ENCODE measurements around the gene AMDHD1. TPM values are rescaled to one million over a fixed set of nuclear protein-coding genes. Genes with fewer than 3 reads are reported as not detected.

The AMDHD1 gene
- total and polyA plus RNA-seq, 2 donors (not counting 1 experiment from before 2014, with no cell fraction given) = 0.08 to 0.33 TPM

- Histone ChIP-seq H4K20me1 (ENCODE audit: control insufficient read depth, extremely low read depth, insufficient read depth, low read length) (no peaks in the 10 kb centered on the region), H3K9me3 (ENCODE audit: control insufficient read depth, insufficient read depth, low read depth, low read length) (no peaks in the 10 kb centered on the region), H3K4me3 (replicated peaks in 1 of 4; ENCODE audit: control extremely low read depth in 1 of 4, insufficient read depth in 1 of 4, low read depth in 3 of 4, low read length in 4 of 4) (no peak overlapping the region), H3K79me2 (ENCODE audit: control insufficient read depth, insufficient read depth, low read length) (no peaks in the 10 kb centered on the region), H3K27me3 (ENCODE audit: control insufficient read depth, insufficient read depth, low read length) (no peaks in the 10 kb centered on the region), H3K4me2 (ENCODE audit: extremely low read depth, insufficient read depth, low read length) (no peak overlapping the region), H3K36me3 (ENCODE audit: control insufficient read depth, insufficient read depth, low read length) (peaks cover 2% of the 10 kb centered on the region), H3K4me1 (ENCODE audit: control insufficient read depth, extremely low read depth, insufficient read depth, low read length) (no peaks in the 10 kb centered on the region), H3K9ac (ENCODE audit: insufficient read depth, low read length) (no peak overlapping the region), H3K27ac (ENCODE audit: insufficient read depth, low read length) (no peak overlapping the region), H2AFZ (ENCODE audit: low read length) (no peak overlapping the region)
- DNase-seq (ENCODE audit: low read depth in 2 of 2) = peak; percentile 20 to 43
- TF ChIP-seq CTCF (conservative IDR thresholded peaks at IDR 0.05 in 1 of 2, IDR thresholded peaks at IDR 0.05 in 1 of 2; ENCODE audit: low read depth in 1 of 2, low read length in 2 of 2) (peak; percentile 48 to 50), EZH2 (IDR thresholded peaks at IDR 0.05; ENCODE audit: low read length, missing control alignments) (no peak)
These were observed 72.5 kb downstream of the AMDHD1 start for GRCh38 chr12:96015672-96016071.

Other genes starting within 250 kb of the AMDHD1 start
- 8.2 and 28.6 TPM in 2 replicates for gene NTN4, start 152.6 kb upstream of the AMDHD1 start, total RNA-seq
- gene NTN4, start 152.6 kb upstream of the AMDHD1 start, polyA plus RNA-seq = 31.8 and 170 TPM in 2 replicates
- gene SNRPF, start 84.4 kb upstream of the AMDHD1 start, total RNA-seq = 11.3 and 14.2 TPM in 2 replicates
- gene SNRPF, start 84.4 kb upstream of the AMDHD1 start, polyA plus RNA-seq = 25.0 and 35.2 TPM in 2 replicates
- gene CCDC38, start 717 bp upstream of the AMDHD1 start, total RNA-seq = not detected in 2 replicates
- 0.05 TPM in 1 of 2 replicates, not detected in the other for gene CCDC38, start 717 bp upstream of the AMDHD1 start, polyA plus RNA-seq
- 0.17 TPM in 1 of 2 replicates, not detected in the other for gene HAL, start 53.0 kb downstream of the AMDHD1 start, total RNA-seq
- 0.02 TPM in 1 of 2 replicates, not detected in the other for gene HAL, start 53.0 kb downstream of the AMDHD1 start, polyA plus RNA-seq
- 87.6 and 100 TPM in 2 replicates for gene LTA4H, start 92.3 kb downstream of the AMDHD1 start, total RNA-seq
- gene LTA4H, start 92.3 kb downstream of the AMDHD1 start, polyA plus RNA-seq = 67.8 and 81.1 TPM in 2 replicates

Data from fibroblast of lung (primary cell).